Subcutaneous abdominal adipose tissue (tissue), 5 donors: ENCODE data around the gene RNF114.

Source experiments
- H3K27ac ChIP-seq: one replicate; pipeline ENCODE4 v1.7.0; 2013; ENCODE audit warnings: low read depth, mild to moderate bottlenecking, inconsistent platforms, low read length, moderate library complexity
- H3K27me3 ChIP-seq, 5 donors: one replicate each; pipeline ENCODE4 v1.7.0; 2013; ENCODE audit warnings: low read length in 5 of 5, inconsistent platforms in 1 of 5; ENCODE audit not compliant: control insufficient read depth in 5 of 5, insufficient read depth in 4 of 5
- H3K36me3 ChIP-seq, 5 donors: one replicate each; pipeline ENCODE4 v1.7.0; 2013; ENCODE audit warnings: low read length in 5 of 5; ENCODE audit not compliant: control insufficient read depth in 5 of 5, insufficient read depth in 5 of 5
- H3K4me1 ChIP-seq, 5 donors: one replicate each; pipeline ENCODE4 v1.7.0; 2013; ENCODE audit warnings: low read length in 5 of 5, mild to moderate bottlenecking in 3 of 5, moderate library complexity in 1 of 5; ENCODE audit not compliant: control insufficient read depth in 5 of 5, insufficient read depth in 5 of 5
- H3K4me3 ChIP-seq, 5 donors: one replicate each; pipeline ENCODE4 v1.7.0; 2013; ENCODE audit warnings: low read length in 5 of 5, low read depth in 1 of 5
- H3K9ac ChIP-seq, 5 donors: one replicate each; pipeline ENCODE4 v1.7.0; 2013; ENCODE audit warnings: low read length in 5 of 5, mild to moderate bottlenecking in 4 of 5, moderate library complexity in 3 of 5
- H3K9me3 ChIP-seq, 5 donors: one replicate each; pipeline ENCODE4 v1.7.0; 2013; ENCODE audit warnings: low read length in 5 of 5; ENCODE audit not compliant: control insufficient read depth in 5 of 5
- donor health status: healthy.
- donor health status: healthy.
- donor health status: healthy.
- donor health status: healthy.
- donor health status: healthy.

RNF114 gene

DNA sequence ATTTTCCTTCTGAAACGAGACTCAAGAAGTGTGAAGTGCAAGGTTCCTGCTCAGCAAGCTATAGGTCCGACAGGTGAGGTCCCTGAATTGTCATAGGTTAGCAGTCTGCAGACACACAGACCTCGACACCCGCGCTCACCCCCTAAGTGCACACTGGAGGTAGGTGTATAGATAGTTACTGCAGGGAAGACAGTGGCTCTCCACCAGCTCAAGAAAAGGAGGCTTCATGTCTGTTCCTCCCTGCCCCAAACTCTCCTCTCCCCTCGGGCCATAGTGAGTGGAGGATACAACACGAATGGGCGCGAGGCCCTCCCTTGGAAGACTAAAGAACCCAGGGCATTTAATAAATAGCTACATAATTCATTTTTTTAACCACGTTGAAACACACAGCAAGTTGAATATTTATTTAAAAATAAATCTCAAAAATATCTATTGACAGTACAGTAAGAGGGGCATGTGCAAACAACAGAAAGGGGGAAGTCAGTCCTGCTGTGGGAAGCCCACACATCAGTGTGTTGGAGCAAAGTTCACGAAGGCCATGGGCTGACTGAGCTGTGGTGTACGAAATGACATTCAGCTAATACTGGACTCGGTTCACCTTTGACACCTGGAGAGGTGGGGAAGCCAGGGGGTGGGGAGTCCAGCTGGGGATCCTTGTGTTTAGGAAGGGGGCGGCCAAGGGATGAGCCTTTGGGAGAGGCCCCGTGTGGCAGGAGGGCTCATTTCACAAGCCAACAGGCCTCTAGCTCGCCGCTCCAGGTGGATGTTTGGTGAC, 31.6 kb upstream of the RNF114 start:
- H3K9me3 ChIP-seq: no peaks in the 10 kb centered on the region
- no peak overlapping the region for H3K4me3 ChIP-seq
- no peaks in the 10 kb centered on the region for H3K27me3 ChIP-seq
- H3K9ac ChIP-seq: no peak overlapping the region
- no peak overlapping the region for H3K27ac ChIP-seq
- peaks cover 2 to 7% (median 3%) of the 10 kb centered on the region in 5 donors for H3K4me1 ChIP-seq
- H3K36me3 ChIP-seq: peaks cover 0 to 55% (median 50%) of the 10 kb centered on the region in 5 donors

DNA sequence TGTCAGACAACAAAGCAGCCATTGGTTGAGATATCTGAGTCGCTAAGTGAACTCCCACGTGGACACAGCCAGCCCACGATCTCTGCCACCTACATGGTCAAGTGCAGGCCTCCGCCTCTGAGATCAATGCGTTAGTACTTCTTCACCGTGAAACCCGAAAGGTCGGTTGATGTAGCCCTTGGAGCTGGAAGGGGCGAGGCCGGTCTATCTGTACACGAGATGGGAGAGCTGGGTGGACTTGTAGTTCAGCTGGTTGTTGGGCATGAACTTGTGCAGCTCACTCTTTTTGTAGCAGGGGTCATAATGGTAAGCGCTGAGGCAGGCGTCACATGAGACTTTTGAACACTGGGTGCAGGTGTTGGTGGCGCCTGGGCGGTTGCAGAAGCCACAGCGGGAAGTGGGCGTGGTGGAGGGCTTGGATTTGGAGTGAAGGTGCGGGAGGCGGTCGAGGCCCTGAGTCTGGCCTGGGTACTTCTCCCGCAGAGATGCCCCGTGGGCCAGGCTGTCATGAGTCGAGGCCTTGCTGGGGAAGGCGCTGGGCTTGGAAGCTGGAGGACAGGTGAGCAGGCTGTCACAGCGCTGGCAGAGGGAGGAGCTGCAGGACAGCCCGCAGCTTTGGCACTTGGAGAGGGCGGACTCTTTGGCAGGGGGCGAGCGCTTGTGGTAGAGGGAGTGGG, 30.6 kb upstream of the RNF114 start:
- peaks cover 0 to 63% (median 53%) of the 10 kb centered on the region in 5 donors for H3K36me3 ChIP-seq
- no peaks in the 10 kb centered on the region for H3K27me3 ChIP-seq
- H3K9ac ChIP-seq: no peak overlapping the region
- no peaks in the 10 kb centered on the region for H3K9me3 ChIP-seq
- H3K4me3 ChIP-seq: no peak overlapping the region
- H3K4me1 ChIP-seq: peaks cover 4 to 16% (median 9%) of the 10 kb centered on the region in 5 donors
- no peak overlapping the region for H3K27ac ChIP-seq

DNA sequence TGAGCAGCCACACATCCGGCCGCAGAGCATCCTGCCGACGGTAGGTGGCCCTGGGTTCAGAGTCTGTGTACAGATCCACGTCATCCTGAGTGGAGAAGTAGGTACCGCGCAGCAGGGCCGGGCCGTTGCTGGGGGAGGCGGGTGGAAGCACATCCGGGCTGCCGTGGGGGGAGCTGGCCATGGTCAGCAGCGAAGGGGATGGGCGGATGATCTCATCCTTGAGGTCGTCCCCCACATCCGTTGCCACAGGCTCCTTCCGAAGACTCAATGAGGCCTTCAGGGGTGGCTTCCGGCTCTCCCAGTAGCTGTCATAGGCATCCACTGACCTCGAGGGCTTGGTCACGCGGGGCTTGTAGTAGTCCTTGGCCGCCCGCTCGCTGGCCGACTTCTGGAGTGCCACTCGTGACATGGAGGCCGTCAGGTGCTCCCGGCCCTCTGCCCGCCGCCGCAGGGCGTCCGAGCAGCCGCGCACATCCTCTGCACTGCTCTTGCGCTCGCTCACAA, 30.0 kb upstream of the RNF114 start:
- Histone ChIP-seq H3K36me3 (peaks cover 0 to 63% (median 53%) of the 10 kb centered on the region in 5 donors), H3K4me1 (peaks cover 4 to 16% (median 9%) of the 10 kb centered on the region in 5 donors), H3K4me3 (no peak overlapping the region), H3K27ac (no peak overlapping the region), H3K9ac (no peak overlapping the region), H3K27me3 (no peaks in the 10 kb centered on the region), H3K9me3 (no peaks in the 10 kb centered on the region)

DNA sequence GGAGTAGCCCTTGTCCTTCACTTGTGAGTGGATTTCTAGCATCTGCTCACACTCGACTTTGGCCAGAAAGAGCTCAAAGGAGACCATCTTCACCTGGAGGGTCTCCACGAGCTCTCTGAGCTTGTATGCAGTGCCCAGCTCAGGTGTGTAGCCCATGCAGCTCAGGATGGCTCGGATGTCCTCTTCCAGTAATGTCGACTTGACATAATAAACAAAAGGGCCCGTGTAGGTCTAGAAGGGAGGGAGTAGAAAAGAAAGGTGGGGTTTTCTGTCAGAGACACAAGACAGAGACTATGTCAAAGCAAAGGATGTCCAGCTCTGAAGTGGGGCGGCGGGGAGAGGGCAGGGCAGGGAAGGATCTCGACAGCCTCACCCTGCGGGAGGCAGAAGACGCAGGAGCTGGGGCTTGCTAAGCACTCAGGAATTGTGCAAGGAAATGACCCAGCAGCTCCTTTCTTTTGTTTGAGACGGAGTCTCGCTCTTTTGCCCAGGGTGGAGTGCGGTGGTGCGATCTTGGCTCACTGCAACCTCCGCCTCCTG, 29.5 kb upstream of the RNF114 start:
- H3K9me3 ChIP-seq: no peaks in the 10 kb centered on the region
- H3K4me3 ChIP-seq: no peak overlapping the region
- H3K36me3 ChIP-seq: peaks cover 0 to 63% (median 53%) of the 10 kb centered on the region in 5 donors
- peaks cover 4 to 16% (median 9%) of the 10 kb centered on the region in 5 donors for H3K4me1 ChIP-seq
- H3K27me3 ChIP-seq: no peaks in the 10 kb centered on the region
- no peak overlapping the region for H3K27ac ChIP-seq
- H3K9ac ChIP-seq: no peak overlapping the region

DNA sequence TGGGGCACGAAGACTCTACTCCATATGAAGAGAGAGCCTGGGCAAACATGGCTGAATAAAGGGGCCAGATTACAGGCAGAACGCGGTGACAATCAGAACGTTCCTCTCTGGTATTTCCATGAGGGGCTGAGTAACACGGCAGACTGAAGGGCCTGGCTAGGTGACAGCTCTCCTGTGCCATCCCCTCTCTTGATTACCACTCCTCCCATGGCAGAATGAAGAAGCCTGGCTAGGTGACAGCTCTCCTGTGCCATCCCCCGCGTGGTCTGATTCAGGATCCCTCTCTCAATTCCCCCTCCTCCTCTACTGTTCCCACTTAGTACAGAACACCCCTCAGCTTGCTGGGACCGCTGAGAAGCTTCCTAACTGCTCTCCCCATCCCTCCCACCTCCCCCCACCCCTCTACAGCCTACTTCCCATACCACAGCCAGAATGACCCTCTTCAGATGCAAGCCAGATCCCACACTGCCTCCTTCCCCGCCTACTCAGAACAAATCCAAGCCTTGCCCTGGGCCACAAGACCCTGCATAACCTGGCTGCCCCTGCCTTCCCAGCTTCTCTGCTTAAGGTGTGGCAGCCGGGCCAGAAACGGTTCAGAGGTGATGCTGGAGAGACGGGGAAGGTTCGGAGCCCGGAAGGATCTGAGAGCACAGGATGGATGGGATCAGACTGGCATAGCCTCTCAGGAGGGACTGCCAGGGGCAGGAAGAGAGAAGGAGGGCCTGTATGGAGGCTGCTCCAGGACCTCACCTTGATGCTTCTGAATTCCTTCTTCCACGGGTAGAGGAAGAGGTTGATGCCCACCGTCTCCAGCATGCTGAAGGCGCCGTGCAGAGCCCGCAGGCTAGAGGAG, 28.6 kb upstream of the RNF114 start:
- H3K27ac ChIP-seq: no peak overlapping the region
- no peak overlapping the region for H3K9ac ChIP-seq
- no peaks in the 10 kb centered on the region for H3K9me3 ChIP-seq
- peaks cover 4 to 18% (median 9%) of the 10 kb centered on the region in 5 donors for H3K4me1 ChIP-seq
- no peaks in the 10 kb centered on the region for H3K27me3 ChIP-seq
- no peak overlapping the region for H3K4me3 ChIP-seq
- peaks cover 0 to 63% (median 53%) of the 10 kb centered on the region in 5 donors for H3K36me3 ChIP-seq

DNA sequence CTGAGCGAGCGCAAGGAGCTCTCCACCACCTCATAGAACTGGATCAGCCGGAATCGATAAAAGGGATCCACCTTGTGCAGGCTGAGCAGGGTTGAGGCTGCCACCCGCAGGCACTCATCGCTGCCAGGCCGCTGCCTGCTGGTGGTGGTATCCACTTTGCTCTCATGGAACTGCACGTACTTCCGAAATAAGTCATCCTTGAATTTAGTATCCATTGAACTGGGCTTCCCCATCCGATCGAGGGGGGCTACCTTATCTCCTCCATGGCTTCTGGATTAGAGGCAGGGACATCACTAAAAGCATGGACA, 28.0 kb upstream of the RNF114 start:
- Histone ChIP-seq H3K9ac (peak overlapping the region in 1 of 5 donors; percentile 10), H3K4me3 (no peak overlapping the region), H3K4me1 (peaks cover 4 to 19% (median 9%) of the 10 kb centered on the region in 5 donors), H3K27ac (no peak overlapping the region), H3K9me3 (no peaks in the 10 kb centered on the region), H3K27me3 (no peaks in the 10 kb centered on the region), H3K36me3 (peaks cover 0 to 63% (median 53%) of the 10 kb centered on the region in 5 donors)

DNA sequence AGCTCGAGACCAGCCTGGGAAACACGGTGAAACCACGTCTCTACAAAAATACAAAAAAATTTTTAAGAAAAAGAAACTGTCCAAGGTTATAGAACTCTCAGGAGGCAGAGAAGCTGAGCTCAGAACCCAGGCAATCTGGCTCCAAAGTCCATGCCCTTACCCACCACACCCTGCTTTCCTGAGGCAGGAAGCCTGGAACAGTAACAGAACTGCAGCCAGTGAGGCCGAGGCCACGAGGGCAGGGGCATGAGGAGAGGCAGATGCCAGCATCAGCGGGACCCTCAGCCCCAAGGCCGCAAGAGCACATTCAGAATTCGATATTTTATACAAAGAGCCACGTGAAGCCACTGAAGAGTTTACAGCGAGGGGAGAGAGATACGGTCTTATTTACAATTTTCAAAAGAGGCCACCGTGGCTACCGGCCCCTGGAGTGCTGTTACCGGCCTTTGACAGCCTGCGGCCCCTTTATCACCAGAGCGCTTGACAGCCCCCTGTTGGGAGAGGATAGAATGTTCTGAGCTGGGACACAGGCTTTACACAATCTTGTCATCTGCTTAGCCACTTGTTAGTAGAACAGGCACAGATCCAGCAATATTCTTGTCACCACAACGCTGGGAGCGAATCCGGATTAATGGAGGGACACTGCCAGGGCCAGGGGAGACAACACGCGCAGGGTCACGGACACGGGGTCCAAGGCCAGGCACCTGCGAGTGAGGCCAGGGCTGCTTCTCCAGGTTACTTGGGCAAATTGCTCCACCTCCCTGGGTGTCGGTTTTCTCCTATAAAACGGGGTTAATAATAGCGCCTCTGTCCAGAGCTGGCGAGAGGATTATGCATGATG, 26.5 kb upstream of the RNF114 start:
- Histone ChIP-seq H3K27ac (peak overlapping the region; percentile 52), H3K9me3 (no peaks in the 10 kb centered on the region), H3K4me1 (peaks cover 12 to 34% (median 24%) of the 10 kb centered on the region in 5 donors), H3K4me3 (no peak overlapping the region), H3K27me3 (no peaks in the 10 kb centered on the region), H3K36me3 (peaks cover 0 to 51% (median 41%) of the 10 kb centered on the region in 5 donors), H3K9ac (peak overlapping the region in 2 of 5 donors; percentile 39 to 56)

DNA sequence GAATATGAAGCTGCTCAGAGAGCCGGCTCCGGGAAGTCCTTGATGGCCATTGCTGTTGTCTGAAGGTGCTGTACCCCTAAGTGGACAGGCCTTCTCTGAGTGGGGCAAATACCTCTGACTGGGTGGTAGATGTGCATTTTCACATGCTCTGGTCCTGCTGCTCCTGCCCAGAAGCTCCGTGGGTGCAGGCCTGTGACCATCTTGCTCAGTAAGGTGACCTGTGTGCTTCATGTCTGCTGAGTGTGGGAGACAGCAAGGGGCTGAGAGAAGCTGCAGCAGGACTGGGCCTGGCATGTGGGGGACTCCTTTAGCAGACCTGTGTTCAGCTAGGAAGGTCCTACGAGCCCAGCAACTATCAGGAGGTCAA, 25.9 kb upstream of the RNF114 start:
- Histone ChIP-seq H3K36me3 (peaks cover 0 to 45% (median 35%) of the 10 kb centered on the region in 5 donors), H3K27me3 (no peaks in the 10 kb centered on the region), H3K27ac (no peak overlapping the region), H3K9ac (no peak overlapping the region), H3K4me1 (peaks cover 13 to 37% (median 27%) of the 10 kb centered on the region in 5 donors), H3K4me3 (no peak overlapping the region), H3K9me3 (no peaks in the 10 kb centered on the region)
